ENCODE measurements around the gene SP7.
"Not testable (repeated sequence)": the region's sequence is repeated elsewhere in the genome, so short reads cannot be mapped to it uniquely, and the experiment has no call there.

The SP7 gene

DNA sequence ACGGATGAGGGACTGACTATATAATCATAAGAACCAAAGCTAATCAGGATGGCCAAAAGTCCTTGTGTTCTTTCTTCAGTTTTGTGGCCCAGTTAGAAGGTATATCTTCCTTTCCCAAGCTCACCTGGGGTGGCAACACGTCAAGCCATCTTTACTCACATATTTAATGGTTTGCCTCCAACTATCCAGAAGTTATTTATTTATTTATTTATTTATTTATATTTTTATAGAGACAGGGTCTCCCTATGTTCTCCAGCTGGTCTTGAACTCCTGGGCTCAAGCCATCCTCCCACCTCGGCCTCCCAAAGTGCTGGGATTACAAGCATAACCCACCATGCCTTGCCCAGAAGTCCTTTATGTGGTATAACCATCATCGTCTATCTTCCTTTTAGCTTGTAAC lies 11.8 kb upstream of the SP7 start:
- no peak for DNase-seq (ENCODE audit: low read depth in 4 of 4, low spot score in 1 of 4)

DNA sequence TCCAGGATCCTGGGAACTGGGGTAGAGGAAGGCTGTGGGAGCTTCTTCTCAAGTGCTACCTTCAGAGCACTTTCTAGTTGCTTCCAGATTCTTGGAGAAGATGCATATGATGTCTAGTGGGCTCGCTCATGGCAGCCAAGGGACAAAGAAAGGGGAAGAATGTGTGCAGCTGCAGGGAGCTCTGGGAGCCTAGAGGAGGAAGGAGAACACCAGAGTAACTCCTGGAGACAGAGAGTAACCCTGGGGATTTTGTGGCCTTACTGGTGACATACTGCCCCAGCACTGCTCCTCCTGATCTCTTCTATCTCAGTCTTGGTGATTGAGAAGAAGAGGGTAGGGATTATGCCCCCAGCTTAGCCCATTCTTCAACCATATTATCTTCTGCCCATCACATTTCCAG lies 10.3 kb upstream of the SP7 start:
- no peak for DNase-seq (ENCODE audit: low read depth in 4 of 4, low spot score in 1 of 4)

GRCh38 chr12:53345486-53346188 lies 9.5 kb upstream of the SP7 start:
- no peak for DNase-seq (ENCODE audit: low read depth in 4 of 4, low spot score in 1 of 4)

DNA sequence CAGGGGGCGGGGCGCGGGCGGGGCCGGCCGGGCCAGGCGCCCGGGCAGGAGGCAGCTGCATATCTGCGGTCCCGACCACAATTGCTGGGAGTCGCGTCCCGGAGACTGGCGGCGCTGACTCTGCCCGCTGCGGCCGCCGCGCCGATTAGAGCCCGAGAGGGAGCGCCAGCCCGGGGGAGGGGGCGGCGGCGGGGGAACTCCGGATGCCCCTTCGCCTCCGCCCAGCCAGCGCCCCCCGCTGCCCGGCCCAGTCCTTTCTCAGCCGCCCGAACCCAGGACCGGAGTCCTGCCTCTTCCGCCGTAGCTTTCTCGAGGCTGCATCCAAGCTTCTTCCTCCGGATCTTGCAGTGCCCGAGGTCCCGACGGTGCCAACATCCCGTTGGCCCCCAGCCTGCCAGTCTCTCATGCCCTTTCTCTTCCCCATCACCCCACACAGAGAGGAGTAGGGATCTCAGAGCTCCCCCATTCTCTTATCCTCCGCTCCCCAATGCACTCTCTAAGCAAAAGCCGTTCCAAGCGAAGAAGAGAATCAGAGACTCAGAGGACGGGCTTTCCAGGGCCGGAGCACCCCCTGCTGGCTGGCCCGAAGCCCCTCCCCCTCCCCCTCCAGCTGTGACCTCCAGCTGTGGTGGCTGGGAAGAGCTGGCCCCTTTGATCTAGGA lies 8.8 kb upstream of the SP7 start:
- DNase-seq (ENCODE audit: low read depth in 4 of 4, low spot score in 1 of 4), result peak; percentile 39 to 70 (median 54)

GRCh38 chr12:53344487-53344823 lies 8.3 kb upstream of the SP7 start:
- no peak for DNase-seq (ENCODE audit: low read depth in 4 of 4, low spot score in 1 of 4)

- DNase-seq (ENCODE audit: low read depth in 4 of 4, low spot score in 1 of 4), result no peak
Measured at GRCh38 chr12:53343969-53344368, 7.8 kb upstream of the SP7 start.

DNA sequence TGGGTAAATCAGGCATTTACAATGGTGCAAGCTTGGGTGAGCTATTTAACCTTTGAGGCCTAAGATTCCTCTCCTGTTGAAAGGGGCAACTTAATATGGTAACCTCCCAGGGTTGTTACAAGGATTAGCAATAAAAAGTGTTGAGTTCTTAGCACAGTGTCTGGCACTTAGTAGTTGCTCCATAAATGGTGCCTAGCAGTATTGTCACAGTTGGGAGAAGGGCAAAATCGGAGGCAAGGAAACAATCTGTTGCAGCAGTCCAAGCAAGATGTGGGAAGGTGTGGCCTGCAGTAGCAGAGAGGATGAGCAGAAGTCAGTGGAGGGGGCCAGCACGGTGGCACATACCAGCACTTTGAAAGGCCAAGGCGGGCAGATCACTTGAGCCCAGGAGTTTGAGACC lies 7.3 kb upstream of the SP7 start:
- DNase-seq (ENCODE audit: low read depth in 4 of 4, low spot score in 1 of 4), result no peak

DNA sequence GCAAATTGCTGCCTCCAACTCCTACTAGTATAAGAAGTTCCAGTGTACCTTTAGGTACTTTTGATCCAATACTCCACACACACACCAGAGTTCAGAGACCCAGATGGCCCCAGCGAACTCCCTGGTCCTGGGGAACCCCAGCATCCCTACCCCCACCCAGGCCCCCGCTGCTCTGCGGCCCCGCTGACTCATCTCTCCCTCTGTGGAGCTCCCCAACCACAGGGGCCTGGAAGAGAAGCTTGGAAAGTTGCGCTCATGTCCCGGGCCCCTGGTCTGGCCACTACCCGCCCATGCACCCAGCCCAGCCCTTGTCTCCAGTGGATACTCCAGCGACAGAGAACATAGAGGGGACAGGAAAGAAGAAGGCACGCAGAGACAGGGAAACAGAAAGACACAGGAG lies 4.2 kb upstream of the SP7 start:
- no peak for DNase-seq (ENCODE audit: low read depth in 4 of 4, low spot score in 1 of 4)

- no peak for DNase-seq (ENCODE audit: low read depth in 4 of 4, low spot score in 1 of 4)
Measured at GRCh38 chr12:53338916-53339315, 2.8 kb upstream of the SP7 start.

DNA sequence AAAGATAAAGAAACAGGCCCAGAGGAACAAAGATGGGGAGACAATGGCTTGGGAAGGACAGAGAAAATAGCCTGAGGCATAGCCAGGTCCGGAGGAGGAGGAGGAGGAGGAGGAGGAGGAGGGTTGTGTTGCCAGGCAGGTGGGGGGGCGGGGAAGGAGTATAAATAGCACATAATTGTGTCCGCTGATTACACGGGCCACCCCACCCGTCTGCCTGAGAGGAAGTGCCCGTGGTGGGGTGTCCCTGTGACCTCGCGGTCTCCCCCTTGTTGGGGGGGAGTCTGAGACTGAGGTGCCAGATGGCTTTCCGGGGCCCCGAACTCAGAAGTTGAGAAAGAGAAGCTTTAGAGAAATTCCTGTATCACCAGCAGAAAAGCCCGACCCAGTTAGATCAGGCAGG lies 1.9 kb upstream of the SP7 start:
- DNase-seq (ENCODE audit: low read depth in 4 of 4, low spot score in 1 of 4), result no peak

GRCh38 chr12:53334822-53335221 lies 1.3 kb downstream of the SP7 start:
- DNase-seq (ENCODE audit: low read depth in 4 of 4, low spot score in 1 of 4), result no peak

DNA sequence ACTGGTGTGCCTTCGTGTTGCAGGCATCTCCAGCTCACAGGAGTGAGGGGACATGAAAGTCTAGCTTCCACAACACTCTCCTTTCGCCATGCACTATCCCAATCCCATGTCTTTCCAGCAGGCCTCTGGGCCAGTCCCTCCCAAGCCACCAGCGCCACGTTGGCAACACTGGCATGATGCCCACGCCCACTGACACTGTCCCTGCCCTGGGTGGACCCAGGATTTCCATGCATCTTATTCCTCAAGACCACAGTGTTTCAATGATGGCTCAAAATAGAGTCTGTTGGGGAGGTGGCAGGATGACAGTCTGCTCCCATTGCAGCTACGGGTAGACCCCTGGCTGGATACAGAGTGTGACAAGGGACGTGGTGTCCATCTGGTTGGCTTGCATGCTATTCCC lies 2.3 kb downstream of the SP7 start:
- no peak for DNase-seq (ENCODE audit: low read depth in 4 of 4, low spot score in 1 of 4)

- DNase-seq (ENCODE audit: low read depth in 4 of 4, low spot score in 1 of 4), result no peak
Measured at GRCh38 chr12:53333289-53333688, 2.9 kb downstream of the SP7 start.

GRCh38 chr12:53332744-53333143 lies 3.4 kb downstream of the SP7 start:
- DNase-seq (ENCODE audit: low read depth in 4 of 4, low spot score in 1 of 4), result no peak

DNA sequence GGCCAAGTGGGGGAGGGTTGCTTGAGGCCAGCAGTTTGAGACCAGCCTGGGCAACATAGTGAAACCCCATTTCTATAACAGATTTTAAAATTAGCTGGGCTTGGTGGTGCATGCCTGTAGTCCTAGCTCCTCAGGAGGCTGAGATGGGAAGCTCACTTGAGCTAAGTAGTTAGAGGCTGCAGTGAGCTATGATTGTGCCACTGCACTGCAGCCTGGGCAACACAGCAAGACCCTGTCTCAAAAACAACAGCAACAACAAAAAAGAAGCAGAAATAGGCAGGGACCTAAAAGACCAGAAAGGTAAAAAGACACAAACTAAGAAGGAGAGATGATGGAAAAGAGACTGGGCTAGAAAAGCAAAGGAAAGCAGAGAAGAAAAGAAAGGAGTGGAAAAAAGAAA lies 3.8 kb downstream of the SP7 start:
- DNase-seq (ENCODE audit: low read depth in 4 of 4, low spot score in 1 of 4), result not testable (repeated sequence)

DNA sequence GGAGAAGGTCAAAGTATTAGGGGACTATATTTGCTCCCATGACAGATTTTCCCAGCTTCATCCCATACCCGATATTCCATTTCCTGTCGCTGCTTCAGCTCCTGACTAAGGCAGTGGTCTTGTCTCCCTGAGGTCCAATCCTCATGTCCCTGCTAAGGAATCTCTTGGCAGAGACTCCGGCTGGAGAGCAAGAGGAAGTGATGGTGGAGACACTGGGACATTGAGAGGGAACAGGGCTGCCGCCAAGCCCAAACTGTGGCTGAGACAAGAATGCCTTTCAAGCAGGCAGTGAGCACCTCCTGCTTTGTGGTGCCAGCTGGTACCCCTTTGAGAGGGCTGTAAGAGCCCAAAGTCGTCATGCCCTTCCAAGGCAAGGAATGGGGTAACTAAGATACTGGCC lies 5.5 kb downstream of the SP7 start:
- no peak for DNase-seq (ENCODE audit: low read depth in 4 of 4, low spot score in 1 of 4)

DNA sequence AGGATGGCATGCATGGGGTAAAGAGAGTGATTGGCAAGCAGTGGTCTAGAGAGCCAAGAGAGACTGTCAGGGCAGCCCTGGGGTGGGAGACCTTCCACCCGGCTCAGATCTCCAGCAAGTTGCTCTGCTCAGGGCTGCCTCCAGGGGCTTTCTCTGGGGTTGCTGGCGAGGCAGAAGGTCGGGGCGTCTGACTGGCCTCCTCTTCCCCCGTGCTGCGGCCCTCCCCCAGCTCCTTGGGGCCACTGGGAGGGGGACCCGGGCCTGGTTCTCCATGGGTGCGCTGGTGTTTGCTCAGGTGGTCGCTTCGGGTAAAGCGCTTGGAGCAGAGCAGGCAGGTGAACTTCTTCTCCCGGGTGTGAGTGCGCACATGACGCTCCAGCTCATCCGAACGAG lies 8.1 kb downstream of the SP7 start:
- no peak for DNase-seq (ENCODE audit: low read depth in 4 of 4, low spot score in 1 of 4)

GRCh38 chr12:53327435-53328042 lies 8.6 kb downstream of the SP7 start:
- DNase-seq (ENCODE audit: low read depth in 4 of 4, low spot score in 1 of 4), result no peak

DNA sequence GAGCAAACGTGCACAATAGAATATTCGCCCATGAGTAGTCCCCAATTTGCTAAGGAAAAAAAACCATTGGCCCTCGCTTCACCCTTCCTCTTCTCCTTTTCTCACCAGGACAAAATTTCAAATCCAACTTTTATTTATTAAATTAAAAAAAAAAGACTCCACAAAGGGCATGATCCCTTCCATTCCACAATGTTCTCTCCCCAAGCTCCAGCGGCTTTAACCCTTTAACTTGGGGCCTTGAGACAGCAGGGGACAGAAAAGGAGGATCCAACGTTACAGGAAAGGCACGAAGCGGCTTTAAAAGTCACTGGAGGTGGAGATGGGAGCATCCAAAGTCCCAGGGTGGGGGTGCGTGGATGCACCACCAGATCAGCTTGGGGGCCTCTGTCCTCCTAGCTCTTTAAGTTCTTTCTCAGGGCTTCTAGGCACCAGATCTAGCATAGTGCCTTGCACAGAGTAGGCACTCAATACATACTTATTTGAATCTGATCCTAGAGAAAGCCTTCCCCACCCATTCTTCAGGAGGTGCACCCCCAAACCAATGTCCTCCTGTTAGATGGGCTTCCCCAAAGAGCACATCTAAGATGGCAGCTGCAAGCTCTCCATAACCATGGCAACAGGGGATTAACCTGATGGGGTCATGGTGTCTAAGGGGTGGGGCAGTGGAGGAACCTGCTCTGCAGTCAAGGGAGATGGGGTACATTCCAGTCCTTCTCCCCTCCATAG lies 9.5 kb downstream of the SP7 start:
- no peak for DNase-seq (ENCODE audit: low read depth in 4 of 4, low spot score in 1 of 4)

DNA sequence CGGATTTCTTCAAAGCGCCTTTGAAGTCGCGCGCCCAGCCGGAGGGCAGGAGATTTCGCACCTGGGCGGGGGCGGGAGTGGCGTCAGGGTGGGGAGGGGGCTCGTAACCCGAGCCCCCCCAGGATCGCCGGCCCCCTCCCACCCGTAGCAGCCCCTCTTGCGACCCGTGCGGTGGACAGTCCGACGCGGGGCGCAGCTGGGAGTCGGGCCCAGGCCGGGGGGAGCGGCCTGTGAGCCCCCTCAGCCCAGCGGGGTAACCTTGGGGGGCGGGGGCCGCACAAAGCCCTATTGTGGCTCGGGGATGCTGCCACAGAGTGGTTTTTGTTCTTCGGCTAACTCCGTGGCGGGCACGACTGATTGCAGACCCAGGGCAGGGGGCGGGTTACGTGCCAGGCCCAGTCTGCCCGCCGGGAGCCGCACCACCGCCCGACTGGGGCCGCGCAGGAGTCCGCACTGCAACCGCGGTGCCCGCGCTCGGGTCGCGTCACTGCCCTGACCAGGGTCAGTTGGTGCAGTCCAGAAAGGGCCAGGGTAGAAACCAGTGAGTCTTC lies 10.6 kb downstream of the SP7 start:
- DNase-seq (ENCODE audit: low read depth in 4 of 4, low spot score in 1 of 4), result no peak

DNA sequence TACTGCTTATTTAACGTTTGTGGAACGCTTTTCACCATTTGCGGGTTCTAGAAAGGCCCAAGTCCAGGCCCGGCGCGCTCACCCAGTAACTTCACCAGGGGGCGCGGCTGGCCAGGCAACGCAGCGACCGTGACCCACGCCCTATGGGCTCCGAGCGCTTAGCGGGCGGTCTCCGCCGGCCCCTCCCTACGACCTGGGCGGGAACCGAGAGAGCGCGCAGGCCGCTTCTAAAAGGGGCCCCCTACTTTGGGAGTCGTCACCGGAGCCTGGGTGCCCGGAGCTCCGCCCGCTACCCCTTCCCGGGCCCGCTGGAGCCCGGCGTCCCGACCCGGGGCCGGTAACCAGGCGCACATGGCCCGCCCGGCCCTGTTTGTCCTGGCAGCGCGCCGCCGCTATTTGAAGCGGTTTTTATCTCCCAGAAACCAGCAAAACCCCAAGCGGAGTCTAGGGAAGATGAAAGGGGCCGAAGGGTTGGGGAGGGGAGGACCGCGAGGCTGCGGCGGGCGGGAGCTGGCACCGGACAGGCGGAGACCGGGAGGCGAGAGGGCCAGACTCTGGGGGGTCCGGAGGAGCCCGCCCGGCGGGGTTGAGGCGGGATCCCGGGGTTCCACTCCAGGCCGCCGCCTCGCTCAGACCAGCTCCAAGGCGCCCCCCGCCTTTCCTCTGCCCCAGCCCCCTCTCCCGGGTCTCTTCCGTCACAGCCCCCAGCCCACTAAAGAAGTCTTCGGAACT lies 11.2 kb downstream of the SP7 start:
- peak; percentile 71 to 90 (median 76) for DNase-seq (ENCODE audit: low read depth in 4 of 4, low spot score in 1 of 4)
